ENCODE measurements around the gene DZANK1.
"Not testable (repeated sequence)": the region's sequence is repeated elsewhere in the genome, so short reads cannot be mapped to it uniquely, and the experiment has no call there.

DNA sequence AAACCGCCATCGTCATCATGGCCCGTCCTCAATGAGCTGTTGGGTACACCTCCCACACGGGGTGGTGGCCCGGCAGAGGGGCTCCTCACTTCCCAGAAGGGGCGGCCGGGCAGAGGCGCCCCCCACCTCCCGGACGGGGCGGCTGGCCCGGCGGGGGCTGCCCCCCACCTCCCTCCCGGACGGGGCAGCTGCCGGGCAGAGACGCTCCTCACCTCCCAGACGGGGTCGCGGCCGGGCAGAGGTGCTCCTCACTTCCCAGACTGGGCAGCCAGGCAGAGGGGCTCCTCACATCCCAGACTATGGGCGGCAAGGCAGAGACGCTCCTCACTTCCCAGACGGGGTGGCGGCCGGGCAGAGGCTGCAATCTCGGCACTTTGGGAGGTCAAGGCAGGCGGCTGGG is 91.3 kb downstream of the DZANK1 start:
- TF ChIP-seq, protein P1, sequence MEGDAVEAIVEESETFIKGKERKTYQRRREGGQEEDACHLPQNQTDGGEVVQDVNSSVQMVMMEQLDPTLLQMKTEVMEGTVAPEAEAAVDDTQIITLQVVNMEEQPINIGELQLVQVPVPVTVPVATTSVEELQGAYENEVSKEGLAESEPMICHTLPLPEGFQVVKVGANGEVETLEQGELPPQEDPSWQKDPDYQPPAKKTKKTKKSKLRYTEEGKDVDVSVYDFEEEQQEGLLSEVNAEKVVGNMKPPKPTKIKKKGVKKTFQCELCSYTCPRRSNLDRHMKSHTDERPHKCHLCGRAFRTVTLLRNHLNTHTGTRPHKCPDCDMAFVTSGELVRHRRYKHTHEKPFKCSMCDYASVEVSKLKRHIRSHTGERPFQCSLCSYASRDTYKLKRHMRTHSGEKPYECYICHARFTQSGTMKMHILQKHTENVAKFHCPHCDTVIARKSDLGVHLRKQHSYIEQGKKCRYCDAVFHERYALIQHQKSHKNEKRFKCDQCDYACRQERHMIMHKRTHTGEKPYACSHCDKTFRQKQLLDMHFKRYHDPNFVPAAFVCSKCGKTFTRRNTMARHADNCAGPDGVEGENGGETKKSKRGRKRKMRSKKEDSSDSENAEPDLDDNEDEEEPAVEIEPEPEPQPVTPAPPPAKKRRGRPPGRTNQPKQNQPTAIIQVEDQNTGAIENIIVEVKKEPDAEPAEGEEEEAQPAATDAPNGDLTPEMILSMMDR (conservative IDR thresholded peaks at IDR 0.05; ENCODE audit: low read depth in 2 of 2), result not testable (repeated sequence)
- not testable (repeated sequence) for TF ChIP-seq NANOG (IDR thresholded peaks at IDR 0.05; ENCODE audit: borderline replicate concordance); EZH2 (IDR thresholded peaks at IDR 0.05; ENCODE audit: low read depth, unreplicated experiment); JUNB (IDR thresholded peaks at IDR 0.05; ENCODE audit: unreplicated experiment); POLR2AphosphoS5 (IDR thresholded peaks at IDR 0.05; ENCODE audit: low read depth)
- TF ChIP-seq, protein P2, sequence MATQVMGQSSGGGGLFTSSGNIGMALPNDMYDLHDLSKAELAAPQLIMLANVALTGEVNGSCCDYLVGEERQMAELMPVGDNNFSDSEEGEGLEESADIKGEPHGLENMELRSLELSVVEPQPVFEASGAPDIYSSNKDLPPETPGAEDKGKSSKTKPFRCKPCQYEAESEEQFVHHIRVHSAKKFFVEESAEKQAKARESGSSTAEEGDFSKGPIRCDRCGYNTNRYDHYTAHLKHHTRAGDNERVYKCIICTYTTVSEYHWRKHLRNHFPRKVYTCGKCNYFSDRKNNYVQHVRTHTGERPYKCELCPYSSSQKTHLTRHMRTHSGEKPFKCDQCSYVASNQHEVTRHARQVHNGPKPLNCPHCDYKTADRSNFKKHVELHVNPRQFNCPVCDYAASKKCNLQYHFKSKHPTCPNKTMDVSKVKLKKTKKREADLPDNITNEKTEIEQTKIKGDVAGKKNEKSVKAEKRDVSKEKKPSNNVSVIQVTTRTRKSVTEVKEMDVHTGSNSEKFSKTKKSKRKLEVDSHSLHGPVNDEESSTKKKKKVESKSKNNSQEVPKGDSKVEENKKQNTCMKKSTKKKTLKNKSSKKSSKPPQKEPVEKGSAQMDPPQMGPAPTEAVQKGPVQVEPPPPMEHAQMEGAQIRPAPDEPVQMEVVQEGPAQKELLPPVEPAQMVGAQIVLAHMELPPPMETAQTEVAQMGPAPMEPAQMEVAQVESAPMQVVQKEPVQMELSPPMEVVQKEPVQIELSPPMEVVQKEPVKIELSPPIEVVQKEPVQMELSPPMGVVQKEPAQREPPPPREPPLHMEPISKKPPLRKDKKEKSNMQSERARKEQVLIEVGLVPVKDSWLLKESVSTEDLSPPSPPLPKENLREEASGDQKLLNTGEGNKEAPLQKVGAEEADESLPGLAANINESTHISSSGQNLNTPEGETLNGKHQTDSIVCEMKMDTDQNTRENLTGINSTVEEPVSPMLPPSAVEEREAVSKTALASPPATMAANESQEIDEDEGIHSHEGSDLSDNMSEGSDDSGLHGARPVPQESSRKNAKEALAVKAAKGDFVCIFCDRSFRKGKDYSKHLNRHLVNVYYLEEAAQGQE (IDR thresholded peaks at IDR 0.05; ENCODE audit: unreplicated experiment), result not testable (repeated sequence)
